ENCODE data around the gene RNASEH1.
"Not testable (repeated sequence)": the region's sequence is repeated elsewhere in the genome, so short reads cannot be mapped to it uniquely, and the experiment has no call there.

The RNASEH1 gene

DNA sequence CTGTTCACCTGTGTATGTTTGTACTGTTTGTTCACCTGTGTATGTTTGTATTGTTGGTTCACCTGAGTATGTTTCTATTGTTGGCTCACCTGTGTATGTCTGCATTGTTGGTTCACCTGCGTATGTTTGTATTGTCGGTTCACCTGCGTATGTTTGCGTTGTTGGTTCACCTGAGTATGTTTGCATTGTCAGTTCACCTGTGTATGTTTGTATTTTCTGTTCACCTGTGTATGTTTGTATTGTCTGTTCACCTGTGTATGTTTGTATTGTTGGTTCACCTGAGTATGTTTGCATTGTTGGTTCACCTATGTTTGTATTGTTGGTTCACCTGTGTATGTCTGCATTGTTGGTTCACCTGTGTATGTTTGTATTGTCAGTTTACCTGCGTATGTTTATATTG is 53.4 kb downstream of the RNASEH1 start:
- H3K4me3 ChIP-seq (replicated peaks; ENCODE audit: low read depth, low read length) = no peak overlapping the region
- no peak for DNase-seq (ENCODE audit: extremely low read depth, insufficient read length)
- no peaks in the 10 kb centered on the region for H3K27me3 ChIP-seq (replicated peaks; ENCODE audit: control insufficient read depth, insufficient read depth, low read length)
- TF ChIP-seq, protein P1, sequence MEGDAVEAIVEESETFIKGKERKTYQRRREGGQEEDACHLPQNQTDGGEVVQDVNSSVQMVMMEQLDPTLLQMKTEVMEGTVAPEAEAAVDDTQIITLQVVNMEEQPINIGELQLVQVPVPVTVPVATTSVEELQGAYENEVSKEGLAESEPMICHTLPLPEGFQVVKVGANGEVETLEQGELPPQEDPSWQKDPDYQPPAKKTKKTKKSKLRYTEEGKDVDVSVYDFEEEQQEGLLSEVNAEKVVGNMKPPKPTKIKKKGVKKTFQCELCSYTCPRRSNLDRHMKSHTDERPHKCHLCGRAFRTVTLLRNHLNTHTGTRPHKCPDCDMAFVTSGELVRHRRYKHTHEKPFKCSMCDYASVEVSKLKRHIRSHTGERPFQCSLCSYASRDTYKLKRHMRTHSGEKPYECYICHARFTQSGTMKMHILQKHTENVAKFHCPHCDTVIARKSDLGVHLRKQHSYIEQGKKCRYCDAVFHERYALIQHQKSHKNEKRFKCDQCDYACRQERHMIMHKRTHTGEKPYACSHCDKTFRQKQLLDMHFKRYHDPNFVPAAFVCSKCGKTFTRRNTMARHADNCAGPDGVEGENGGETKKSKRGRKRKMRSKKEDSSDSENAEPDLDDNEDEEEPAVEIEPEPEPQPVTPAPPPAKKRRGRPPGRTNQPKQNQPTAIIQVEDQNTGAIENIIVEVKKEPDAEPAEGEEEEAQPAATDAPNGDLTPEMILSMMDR (IDR thresholded peaks at IDR 0.05; ENCODE audit: insufficient read depth, low read length, poor library complexity, severe bottlenecking) = no peak
- H3K36me3 ChIP-seq (ENCODE audit: control insufficient read depth, insufficient read depth, low read length) = peaks cover 7% of the 10 kb centered on the region

DNA sequence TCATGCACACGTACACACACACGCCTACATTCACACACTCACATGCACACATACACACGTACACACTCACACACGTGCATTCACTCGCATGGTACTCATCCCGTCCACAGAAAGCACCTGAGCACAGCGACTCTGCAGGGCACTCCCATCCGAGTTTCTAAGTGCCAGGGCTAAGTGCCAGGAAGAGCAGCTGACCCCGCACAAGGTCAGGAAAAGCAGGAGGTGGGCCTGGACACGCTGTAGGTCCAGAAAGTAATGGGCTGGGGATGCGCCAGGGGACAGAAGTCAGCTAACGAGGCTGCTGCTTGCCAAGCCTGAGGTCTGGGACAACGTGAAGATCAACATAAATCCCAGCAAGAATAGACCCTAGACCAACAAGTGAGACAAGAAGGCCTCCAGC is 54.6 kb downstream of the RNASEH1 start:
- DNase-seq (ENCODE audit: extremely low read depth, insufficient read length) = no peak
- Histone ChIP-seq H3K4me3 (replicated peaks; ENCODE audit: low read depth, low read length) (no peak overlapping the region), H3K36me3 (ENCODE audit: control insufficient read depth, insufficient read depth, low read length) (peaks cover 7% of the 10 kb centered on the region), H3K27me3 (replicated peaks; ENCODE audit: control insufficient read depth, insufficient read depth, low read length) (no peaks in the 10 kb centered on the region)
- TF ChIP-seq, protein P1 (IDR thresholded peaks at IDR 0.05; ENCODE audit: insufficient read depth, low read length, poor library complexity, severe bottlenecking) = no peak

DNA sequence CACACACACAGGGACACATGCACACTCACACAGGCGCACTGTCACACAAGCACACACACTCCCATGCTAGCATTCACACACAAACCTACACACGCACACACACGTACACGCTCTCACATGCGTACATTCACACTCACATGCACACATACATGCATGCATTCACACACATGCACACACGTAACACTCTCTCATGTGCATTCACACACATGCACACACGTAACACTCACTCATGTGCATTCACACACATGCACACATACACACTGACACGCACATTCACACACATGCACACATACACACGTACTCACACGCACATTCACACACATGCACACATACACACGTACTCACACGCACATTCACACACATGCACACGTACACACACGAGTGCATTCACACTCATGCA is 55.1 kb downstream of the RNASEH1 start:
- DNase-seq (ENCODE audit: extremely low read depth, insufficient read length) = no peak
- TF ChIP-seq, protein P1 (IDR thresholded peaks at IDR 0.05; ENCODE audit: insufficient read depth, low read length, poor library complexity, severe bottlenecking) = no peak
- Histone ChIP-seq H3K27me3 (replicated peaks; ENCODE audit: control insufficient read depth, insufficient read depth, low read length) (no peaks in the 10 kb centered on the region), H3K36me3 (ENCODE audit: control insufficient read depth, insufficient read depth, low read length) (peaks cover 7% of the 10 kb centered on the region), H3K4me3 (replicated peaks; ENCODE audit: low read depth, low read length) (no peak overlapping the region)

DNA sequence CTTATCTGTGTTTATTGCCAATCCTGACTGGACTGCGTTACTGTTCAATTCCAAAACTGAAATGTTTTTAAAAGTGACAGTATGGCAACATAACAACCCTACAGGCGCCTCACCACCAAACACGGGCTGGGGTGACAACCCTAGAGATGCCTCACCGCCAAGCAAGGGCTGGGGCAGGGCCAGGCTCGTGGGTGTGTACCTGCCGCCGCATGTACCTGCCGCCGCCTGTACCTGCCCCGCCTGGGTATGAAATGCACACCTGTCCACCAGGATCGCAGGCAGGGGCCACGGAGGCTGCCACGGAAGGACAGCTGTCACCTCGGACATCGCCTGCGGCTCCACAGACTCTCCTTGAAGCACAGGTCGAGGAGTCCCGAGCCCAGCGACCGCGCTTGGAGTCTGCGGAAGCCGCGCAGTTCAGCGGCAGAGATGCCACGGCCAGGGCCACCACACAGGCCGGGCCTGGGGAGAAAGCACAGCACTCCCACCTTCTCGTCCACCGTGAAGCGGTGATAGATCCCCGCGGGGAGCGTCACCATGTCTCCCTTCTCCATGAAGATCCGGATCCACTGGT is 57.7 kb downstream of the RNASEH1 start:
- no peak for DNase-seq (ENCODE audit: extremely low read depth, insufficient read length)
- no peaks in the 10 kb centered on the region for H3K27me3 ChIP-seq (replicated peaks; ENCODE audit: control insufficient read depth, insufficient read depth, low read length)
- peaks cover 7% of the 10 kb centered on the region for H3K36me3 ChIP-seq (ENCODE audit: control insufficient read depth, insufficient read depth, low read length)
- TF ChIP-seq, protein P1 (IDR thresholded peaks at IDR 0.05; ENCODE audit: insufficient read depth, low read length, poor library complexity, severe bottlenecking) = no peak
- no peak overlapping the region for H3K4me3 ChIP-seq (replicated peaks; ENCODE audit: low read depth, low read length)

DNA sequence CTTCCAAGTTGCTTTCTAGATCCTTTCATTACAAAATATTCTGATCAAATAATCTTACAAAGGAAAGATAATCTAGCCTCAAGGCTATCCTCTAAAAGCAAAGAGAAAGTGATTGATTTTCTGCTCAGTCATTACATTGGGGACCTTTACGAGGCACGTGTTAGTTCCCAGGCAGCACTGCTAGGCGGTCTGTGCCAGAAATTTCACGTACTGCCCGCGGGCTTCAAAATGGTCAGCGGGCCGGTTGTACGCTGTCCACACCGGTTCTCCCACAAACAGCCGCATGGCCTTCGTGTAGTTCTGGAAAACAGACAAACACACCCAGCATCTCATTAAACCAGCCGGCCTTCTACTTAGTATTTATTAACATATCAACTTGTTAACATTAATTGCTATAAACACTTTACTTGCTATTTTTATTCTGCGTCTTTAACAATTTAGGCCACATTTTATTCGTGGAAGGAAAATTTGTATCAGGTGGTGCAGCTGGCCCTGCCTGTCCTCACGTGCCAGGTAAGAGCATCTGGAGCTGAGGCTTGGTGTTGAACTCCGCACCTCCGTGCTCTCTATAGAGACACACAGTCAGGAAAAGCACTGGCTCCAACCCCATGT is 59.2 kb downstream of the RNASEH1 start:
- H3K27me3 ChIP-seq (replicated peaks; ENCODE audit: control insufficient read depth, insufficient read depth, low read length) = no peaks in the 10 kb centered on the region
- DNase-seq (ENCODE audit: extremely low read depth, insufficient read length) = no peak
- H3K36me3 ChIP-seq (ENCODE audit: control insufficient read depth, insufficient read depth, low read length) = peaks cover 7% of the 10 kb centered on the region
- no peak overlapping the region for H3K4me3 ChIP-seq (replicated peaks; ENCODE audit: low read depth, low read length)
- TF ChIP-seq, protein P1 (IDR thresholded peaks at IDR 0.05; ENCODE audit: insufficient read depth, low read length, poor library complexity, severe bottlenecking) = no peak

DNA sequence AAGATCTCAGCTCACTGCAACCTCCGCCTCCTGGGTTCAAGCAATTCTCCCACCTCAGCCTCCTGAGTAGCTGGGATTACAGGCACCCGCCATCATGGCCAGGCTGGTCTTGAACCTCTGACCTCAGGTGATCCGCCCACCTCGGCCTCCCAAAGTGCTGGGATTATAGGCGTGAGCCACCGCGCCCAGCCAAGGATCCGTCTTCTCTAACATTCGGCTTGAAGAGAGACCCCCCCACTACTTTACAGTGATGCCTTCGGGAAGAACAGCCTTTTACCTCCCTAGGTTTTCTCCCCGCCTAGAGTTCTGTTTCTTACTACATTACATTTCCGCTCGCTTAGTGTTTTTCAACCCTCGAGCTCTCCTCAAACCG is 61.4 kb downstream of the RNASEH1 start:
- not testable (repeated sequence) for H3K4me3 ChIP-seq (replicated peaks; ENCODE audit: low read depth, low read length); DNase-seq (ENCODE audit: extremely low read depth, insufficient read length); H3K27me3 ChIP-seq (replicated peaks; ENCODE audit: control insufficient read depth, insufficient read depth, low read length); H3K36me3 ChIP-seq (ENCODE audit: control insufficient read depth, insufficient read depth, low read length)

All from GM06990 (cell line).